OCI-LY1 (cell line): ENCODE data around the gene NOTCH4.

Source experiments
- EZH2 ChIP-seq: fragments of 200-600 bp; sonication (generic), shearing (Covaris generic); IDR thresholded peaks from 2 replicates; pipeline ENCODE4 v1.8.0; 2017; ENCODE audit warnings: borderline replicate concordance, mixed run types, mild to moderate bottlenecking, antibody characterized with exemption, low read length, moderate library complexity, mixed read lengths
- TF ChIP-seq, protein P1 (sequence below): fragments of 200-600 bp; sonication (generic), shearing (Covaris generic); IDR thresholded peaks from 2 replicates; pipeline ENCODE4 v1.5.1; 2017; ENCODE audit warnings: mild to moderate bottlenecking, antibody characterized with exemption, low read length, moderate library complexity, mixed read lengths

DNA sequence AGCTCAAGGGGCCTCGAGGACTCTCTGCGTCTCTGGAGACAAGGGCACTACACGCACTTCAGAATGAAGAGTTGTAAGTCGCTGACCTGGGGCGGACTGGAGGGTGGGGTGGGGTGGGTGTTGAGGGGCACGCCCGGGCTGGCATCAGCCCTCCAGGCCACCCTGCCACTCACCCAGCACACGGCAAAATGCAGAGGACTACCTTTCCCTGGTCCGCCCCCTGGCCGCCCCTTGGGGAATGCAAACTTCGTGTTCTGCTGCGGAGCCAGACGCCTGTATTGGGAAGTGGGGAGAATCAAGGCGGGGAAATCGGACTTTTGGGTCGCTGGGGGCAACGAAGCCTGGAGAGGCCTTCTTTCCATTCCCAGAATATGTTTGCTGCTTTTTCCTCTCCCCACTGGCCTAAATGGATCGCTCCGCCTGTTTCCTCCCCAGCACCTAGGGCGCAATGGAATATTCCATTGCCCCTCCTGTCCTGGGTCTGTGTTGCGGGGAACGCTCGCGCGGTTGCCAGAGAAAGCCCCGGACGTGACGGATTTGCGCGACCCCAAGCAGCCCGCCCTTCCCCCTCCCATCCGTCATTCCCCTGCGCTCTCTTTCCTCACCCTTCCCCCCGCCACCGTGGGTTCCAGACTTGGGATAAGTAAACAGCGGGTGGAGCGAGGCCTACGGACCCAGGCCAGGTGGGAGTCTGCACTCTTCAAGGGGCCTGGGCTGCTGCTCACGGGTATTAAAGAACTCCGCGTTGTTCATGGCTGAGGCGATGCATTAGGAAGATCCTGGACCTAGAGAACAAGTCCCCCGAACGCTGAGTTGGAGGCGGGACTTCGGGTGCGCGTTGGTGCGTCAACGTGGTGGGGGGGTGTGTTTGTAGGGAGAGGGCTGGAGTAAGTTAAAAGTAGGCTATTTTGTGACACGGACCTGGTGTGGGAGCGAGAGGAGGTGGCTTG lies 70.0 kb downstream of the NOTCH4 start, which contains the start of gene PPT2:
- TF ChIP-seq, protein P1, sequence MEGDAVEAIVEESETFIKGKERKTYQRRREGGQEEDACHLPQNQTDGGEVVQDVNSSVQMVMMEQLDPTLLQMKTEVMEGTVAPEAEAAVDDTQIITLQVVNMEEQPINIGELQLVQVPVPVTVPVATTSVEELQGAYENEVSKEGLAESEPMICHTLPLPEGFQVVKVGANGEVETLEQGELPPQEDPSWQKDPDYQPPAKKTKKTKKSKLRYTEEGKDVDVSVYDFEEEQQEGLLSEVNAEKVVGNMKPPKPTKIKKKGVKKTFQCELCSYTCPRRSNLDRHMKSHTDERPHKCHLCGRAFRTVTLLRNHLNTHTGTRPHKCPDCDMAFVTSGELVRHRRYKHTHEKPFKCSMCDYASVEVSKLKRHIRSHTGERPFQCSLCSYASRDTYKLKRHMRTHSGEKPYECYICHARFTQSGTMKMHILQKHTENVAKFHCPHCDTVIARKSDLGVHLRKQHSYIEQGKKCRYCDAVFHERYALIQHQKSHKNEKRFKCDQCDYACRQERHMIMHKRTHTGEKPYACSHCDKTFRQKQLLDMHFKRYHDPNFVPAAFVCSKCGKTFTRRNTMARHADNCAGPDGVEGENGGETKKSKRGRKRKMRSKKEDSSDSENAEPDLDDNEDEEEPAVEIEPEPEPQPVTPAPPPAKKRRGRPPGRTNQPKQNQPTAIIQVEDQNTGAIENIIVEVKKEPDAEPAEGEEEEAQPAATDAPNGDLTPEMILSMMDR, result peak; percentile 12; the same call in 1 of the 2 replicates
- no peak for TF ChIP-seq EZH2
